GM04503 (cell line): Measurements from ENCODE around the gene SMG5.
A peak's percentile ranks its signal among the peaks of the same experiment; 100 is the strongest.

Experiments
- DNase-seq: peaks from one replicate; pipeline ENCODE4 v3.0.0-alpha.2; 2012; ENCODE audit warnings: low read depth

Gene SMG5

GRCh38 chr1:156279837-156280236, 2.8 kb downstream of the SMG5 start:
- no peak for DNase-seq

DNA sequence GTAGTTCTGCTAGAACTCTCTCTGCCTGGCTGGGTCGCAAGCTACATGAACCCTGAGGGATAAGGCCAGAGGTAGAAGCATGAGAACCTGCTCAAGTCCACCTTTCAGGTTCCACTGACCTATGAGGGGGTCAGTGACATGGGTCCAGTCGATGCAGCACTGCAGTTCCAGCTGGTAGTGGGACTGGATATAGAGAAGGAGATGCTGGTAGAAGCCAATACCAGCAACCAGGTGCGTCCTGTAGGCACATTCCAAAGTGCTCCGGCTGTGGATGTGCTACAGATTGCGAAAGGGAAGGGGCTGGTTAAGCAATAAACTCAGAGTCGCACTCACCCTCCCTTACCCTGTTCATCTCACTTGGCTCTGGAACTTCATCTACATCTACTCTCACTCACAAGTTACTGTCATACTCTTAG, 5.7 kb downstream of the SMG5 start:
- DNase-seq, result no peak

- no peak for DNase-seq
Observed at GRCh38 chr1:156276532-156276931, 6.1 kb downstream of the SMG5 start.

GRCh38 chr1:156270314-156270713, 12.3 kb downstream of the SMG5 start:
- no peak for DNase-seq

- DNase-seq, result no peak
Observed at GRCh38 chr1:156268336-156268735, 14.3 kb downstream of the SMG5 start.

- no peak for DNase-seq
Observed at GRCh38 chr1:156266051-156266450, 16.6 kb downstream of the SMG5 start.

DNA sequence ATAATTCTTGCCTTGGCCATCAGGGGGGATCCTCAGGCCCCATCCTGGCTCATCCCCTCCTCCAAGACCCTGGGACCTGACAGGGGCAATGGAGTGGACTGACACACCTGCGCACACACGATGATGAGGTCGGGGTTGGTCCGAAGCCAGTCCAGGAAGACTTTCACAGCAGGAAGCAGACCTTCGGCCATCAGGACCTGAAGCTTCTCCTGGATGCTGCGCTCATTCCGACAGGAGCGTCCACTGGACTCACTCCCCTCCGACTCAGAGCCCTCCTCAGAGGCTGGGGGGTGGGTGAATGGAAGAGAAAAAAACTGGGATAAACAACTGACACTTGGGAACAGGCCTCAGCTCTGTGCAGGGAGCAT, 19.4 kb downstream of the SMG5 start:
- DNase-seq, result no peak

- peak; percentile 88 for DNase-seq
Observed at GRCh38 chr1:156262461-156263287, 20.0 kb downstream of the SMG5 start.

DNA sequence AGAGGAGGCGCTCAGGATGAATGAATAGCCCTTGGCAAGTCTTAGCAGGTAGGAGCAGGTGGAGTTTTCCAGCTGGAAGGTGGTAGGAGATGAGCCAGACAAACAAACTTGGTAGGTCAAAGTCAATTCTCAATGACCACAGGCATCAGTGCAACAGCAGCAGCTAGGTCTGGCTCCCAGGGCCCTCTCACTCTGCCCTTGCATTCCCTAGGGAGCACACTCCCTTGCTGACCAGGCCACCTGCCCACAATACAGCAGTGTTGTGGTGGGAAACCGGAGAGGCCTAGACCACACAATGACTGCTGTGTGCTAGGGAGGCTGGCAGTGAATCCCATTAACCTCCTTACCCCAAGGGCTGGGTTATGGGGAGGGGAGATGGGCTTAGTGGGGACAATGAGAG, 21.7 kb downstream of the SMG5 start:
- no peak for DNase-seq

DNA sequence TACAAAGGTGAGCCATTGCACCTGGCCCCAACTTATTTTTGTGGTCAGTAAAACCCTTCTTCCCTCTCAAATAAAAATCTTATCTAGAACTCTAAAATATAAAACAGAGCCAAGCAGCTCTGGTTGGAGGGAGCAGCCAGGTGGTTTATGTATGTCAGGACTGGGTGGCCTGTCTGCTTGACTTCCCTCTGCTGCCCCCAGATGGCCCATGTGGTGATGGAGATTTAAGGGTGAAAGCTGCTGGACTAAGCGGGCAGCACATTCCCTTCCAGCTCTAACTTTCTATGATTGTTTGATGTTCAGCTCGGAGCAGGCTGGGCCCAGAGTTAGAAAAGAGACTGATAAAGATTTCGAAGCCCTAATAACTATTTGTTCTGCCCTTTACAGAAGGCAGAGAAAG, 22.8 kb downstream of the SMG5 start:
- no peak for DNase-seq

DNA sequence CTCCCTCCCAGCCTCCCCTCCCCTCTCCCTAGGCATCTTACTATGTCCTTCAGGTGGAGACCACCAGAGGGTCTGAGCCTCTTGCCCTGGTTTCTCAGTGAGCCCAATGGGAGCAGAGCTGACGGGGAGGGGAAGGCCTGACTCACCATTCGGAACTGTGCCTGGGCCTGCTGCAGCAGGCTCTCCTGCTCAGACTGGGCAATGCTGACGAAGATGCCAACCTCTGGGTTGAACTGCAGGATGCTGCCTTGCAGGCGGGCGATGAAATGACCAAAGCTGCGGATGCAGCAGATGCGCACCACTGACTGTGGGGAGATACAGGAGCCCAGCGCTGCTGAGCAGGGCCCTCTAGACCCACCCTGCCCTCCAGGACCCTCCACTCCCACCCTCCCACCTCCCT, 23.8 kb downstream of the SMG5 start:
- no peak for DNase-seq

- no peak for DNase-seq
Observed at GRCh38 chr1:156257711-156258110, 24.9 kb downstream of the SMG5 start.

DNA sequence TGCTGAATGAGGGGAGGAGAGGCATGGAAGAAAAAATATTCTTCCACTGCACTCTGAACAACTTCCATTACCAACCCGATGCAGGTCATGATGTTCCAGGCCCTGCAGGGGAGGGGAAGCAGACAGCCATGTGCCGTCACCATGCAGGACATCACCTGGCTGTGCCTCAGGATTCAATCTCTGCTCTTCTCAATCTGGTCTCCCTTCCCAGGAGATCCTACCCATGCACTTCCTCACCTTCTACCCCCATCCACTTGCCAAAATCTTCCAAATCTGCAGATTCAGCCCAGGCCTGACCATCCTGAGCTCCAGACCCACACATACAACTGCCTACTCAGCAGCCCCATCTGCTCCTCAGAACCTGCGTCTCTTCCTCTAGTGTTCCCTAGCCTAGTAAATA, 29.0 kb downstream of the SMG5 start:
- DNase-seq, result no peak

DNA sequence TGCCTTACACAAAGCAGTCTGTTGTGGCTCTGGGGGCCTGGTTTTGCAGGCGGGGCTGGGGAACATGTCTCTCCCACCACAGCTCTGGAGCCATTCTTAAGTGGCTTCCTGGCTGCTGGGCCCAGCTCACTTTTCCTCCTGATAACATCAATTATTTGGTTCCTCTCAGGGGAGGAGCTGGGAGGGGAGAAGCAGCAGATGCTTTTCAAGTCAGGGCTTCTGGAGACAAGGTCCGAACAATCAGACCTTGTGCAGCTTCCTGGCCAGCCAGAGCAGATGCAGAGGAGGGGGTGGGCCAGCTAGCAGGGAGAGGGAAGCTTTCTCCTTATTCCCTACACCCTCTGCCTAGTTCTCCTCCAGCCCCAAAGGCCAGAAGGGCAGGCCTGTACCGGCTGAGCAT, 31.1 kb downstream of the SMG5 start:
- no peak for DNase-seq

- no peak for DNase-seq
Observed at GRCh38 chr1:156249593-156249992, 33.0 kb downstream of the SMG5 start.

DNA sequence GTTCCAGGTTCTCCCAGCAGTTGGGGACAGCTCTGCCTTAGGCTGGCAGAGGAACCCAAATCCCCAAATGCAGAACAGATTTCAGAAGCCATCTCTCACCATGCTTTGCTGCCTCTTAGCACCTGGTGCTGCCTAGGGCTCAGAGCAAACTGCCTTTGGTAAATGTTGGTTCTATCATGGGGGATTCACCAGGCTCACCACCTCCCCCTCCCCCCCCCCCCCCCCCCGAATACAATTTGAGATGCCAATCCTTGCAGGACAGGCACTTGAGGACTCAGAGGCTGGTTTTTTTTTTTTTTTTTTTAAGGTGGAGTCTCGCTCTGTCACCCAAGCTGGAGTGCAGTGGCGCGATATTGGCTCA, 34.3 kb downstream of the SMG5 start:
- no peak for DNase-seq

GRCh38 chr1:156247460-156248322, 34.9 kb downstream of the SMG5 start, which contains the start of gene PAQR6:
TSS of gene PAQR6 (minus strand) at chr1:156248056. CDS start at chr1:156246731, 1,325 bp downstream.
- DNase-seq, result no peak

- no peak for DNase-seq
Observed at GRCh38 chr1:156246781-156247459, 35.7 kb downstream of the SMG5 start.

DNA sequence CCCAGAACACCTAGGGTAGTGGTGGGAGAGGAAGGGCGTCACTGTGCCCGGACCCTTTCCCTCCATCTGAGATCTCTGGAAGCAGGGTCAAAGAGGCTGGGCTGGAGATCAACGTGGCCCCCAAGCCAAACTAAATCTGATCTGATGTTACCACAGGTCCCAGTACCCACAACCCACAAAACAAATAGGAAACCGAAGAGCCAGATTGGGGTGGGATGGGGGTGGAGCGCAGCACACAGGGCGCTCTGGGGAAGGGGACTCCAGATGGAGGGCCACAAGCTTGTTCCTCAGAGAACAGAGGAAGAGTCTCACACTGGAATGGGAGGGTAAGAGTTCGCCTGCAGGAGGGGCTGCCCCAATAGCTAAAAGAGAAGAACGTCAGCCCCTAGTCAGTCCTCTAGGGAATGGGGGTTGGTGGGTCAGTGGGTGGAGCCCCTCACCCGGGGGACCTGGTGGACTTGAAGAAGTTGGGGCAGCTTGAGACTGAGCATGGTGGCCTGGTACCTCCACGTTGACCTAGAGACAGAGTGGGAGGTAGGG, 36.3 kb downstream of the SMG5 start:
- no peak for DNase-seq

DNA sequence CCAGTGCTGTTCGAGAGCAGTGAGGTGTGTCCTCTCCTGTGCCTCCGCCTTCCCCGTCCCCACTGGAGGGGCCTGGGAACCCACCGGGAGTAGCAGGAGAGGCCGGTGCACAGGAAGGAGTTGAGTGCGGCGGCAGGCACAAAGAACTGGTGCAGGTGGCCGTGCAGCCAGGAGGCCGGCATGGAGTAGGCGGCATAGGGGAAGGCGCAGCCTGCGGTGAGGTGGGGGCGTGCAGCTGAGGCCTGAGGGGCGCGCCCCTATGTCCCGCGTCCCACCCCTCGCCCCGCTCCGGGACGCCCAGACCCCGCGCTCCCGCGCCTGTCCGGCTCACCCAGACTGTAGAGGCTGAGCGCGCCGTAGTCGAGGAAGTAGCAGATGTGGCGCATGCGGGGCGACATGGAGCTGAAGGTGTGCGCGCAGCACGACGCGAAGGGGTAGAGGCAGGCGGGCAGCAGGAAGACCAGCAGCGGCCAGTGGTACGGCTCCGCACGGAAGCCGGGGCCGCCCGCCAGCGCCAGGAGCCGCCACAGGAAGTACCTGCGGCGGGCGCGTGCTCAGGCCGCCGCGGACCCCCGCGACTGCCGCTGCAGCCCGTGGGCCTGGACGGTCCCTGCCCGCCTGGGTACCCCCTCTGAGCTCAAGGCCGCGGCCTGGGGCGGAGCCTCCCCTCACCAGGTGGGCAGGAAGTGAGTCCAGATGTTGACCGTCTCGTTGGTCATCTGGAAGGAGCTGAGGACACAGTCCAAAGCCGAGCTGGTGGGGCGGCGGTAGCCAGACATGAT, 37.0 kb downstream of the SMG5 start:
- DNase-seq, result no peak

DNA sequence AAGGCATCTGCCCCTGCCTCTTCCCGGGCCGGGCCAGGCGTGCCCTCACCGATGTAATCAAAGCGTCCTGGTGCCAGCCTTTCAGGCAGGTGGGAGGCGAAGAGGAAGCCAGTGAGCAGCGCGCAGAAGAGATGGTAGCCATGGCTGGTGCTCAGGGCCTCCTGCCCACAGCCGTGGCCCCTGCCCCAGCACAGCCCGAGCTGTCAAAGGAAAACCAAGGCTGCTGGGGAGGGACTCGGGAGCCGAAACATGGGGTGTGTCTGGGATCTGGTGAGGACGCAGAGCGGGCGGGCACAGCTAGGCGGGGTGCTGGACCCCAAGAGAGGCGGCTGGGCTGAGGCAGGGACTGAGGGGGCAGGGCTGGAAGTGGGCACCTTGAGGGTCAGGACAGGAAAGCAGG, 37.9 kb downstream of the SMG5 start:
- DNase-seq, result no peak

DNA sequence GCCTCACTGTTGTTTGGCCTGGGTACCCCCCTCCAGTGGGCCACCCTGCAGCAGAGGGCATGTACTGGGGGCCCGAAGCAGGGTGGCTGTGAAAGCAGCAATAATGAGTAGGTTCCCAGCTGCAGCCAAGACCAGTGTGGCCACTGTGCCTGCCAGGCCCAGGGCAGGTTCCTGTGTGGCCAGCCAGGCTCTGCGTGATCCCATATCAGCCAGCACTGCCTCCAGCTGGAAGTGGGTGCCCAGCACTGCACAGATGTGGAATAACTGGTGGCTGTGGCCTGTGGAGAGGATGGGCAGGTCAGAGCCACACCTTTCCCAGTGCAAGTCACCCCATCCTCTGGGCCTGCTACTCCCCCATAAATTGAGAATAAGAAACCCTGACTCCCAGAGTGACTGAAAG, 38.5 kb downstream of the SMG5 start:
- no peak for DNase-seq
